GM18499 (cell line): ENCODE measurements around the gene POLR1F.
A peak's percentile ranks its signal among the peaks of the same experiment; 100 is the strongest.
"Not testable (repeated sequence)": the region's sequence is repeated elsewhere in the genome, so short reads cannot be mapped to it uniquely, and the experiment has no call there.

Experiments used
- ATAC-seq: cut with Tn5 transposase; IDR thresholded peaks from one replicate; pipeline ENCODE4 v1.9.1; 2021; ENCODE audit warnings: moderate number of reproducible peaks; ENCODE audit not compliant: insufficient read depth, unreplicated experiment

Gene POLR1F, protein sequence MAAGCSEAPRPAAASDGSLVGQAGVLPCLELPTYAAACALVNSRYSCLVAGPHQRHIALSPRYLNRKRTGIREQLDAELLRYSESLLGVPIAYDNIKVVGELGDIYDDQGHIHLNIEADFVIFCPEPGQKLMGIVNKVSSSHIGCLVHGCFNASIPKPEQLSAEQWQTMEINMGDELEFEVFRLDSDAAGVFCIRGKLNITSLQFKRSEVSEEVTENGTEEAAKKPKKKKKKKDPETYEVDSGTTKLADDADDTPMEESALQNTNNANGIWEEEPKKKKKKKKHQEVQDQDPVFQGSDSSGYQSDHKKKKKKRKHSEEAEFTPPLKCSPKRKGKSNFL

DNA sequence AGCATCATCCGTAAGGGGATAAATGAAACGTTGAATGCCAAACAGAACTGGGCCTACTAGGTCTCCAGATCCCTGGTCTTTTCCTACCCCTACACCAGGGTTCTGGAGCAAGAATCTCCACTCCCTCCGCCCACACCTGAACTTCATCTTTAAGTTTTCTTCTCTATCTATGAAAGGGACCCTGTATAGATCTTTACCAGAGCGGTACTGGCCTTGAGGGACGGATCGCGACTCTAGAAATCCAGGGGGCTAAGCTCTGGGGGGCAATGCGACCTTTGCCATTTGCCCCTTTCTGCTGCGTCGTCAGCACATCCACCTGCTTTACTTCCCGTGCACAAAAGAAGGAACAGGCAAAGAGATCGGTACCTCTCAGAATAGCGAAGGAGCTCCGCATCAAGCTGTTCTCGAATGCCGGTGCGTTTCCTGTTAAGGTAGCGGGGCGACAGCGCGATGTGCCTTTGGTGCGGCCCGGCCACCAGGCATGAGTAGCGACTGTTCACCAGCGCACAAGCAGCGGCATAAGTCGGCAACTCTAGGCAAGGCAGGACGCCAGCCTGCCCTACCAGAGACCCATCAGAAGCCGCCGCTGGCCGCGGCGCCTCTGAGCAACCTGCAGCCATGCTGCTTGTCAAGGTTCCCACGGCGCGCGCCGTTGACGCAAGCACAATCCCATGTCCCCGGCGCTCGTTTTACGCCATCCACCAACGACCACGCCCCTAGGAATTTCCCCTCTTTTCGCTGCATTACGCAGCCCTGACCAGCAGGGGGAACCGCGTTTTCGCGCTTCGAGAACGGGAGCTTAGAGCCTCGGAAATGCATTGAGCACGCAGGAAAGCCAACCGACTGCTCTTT, at the start of gene POLR1F:
POLR1F (minus strand) TSS at position 641 of the 852 bp plus-strand sequence; CDS start at position 620, 21 bp downstream.
- peak; percentile 87 for ATAC-seq

DNA sequence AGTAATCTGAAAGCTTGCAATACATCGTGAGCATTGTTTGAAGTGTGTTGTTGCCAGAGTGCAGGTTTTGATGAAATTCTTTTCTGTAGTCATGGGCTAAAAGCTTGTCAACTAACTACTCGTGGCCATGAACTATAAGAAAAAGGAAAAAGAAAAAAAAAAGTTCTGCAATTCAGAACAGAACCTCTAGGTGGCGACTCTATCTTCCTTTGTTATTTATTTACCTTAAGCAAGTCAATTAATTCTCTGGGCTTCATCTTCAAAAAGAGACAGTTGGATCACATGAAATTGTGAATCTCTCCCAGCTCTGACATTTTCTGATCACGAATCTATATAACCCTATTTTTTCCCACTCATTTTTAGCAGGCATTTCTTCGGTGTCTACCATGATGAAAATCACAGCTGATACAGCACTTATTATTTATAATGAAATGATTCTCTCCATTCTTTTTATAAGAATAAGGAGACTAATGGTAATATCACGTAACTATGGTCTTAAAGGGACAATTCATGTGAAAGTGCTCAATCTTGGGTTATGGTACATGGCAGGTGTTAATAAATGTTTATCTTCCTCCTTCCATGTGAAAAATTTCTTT, 45.8 kb upstream of the POLR1F start:
- ATAC-seq: no peak

DNA sequence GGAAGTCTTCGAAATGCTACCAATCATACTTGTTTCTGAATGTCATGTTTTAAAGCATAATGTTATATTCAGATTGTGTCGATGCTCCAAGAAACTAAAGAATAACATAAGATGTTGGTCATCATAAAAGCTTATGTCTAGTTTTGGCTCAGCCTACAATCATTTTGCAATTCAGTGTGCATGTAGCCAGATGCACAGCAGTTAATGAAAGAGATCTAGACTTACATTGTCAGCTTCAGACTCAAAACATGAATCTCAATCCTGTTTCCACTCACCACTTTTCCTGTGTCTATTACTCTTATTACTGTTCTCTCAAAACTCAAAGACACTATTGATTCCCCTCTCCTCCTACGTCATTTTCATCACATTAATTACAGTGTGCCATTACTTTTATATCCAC, 43.2 kb upstream of the POLR1F start:
- no peak for ATAC-seq

DNA sequence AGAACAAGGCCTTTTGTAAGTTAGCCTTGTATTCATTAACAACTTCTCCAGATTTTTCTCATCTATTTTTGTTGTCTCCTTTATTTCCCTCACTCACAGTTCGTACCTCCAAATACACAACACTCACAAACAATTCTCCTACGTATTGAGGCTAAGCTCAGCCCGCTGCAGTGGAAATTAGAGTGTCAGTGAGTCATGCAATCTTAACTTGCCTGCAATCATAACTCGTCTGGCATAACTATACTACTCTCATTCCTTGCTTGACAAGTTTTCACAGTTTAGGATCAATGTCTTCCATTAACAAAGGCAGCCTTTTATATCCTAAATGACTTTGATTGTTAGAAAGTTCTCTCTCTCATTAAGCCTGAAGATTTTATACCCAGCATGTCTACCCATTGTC, 40.8 kb upstream of the POLR1F start:
- no peak for ATAC-seq

DNA sequence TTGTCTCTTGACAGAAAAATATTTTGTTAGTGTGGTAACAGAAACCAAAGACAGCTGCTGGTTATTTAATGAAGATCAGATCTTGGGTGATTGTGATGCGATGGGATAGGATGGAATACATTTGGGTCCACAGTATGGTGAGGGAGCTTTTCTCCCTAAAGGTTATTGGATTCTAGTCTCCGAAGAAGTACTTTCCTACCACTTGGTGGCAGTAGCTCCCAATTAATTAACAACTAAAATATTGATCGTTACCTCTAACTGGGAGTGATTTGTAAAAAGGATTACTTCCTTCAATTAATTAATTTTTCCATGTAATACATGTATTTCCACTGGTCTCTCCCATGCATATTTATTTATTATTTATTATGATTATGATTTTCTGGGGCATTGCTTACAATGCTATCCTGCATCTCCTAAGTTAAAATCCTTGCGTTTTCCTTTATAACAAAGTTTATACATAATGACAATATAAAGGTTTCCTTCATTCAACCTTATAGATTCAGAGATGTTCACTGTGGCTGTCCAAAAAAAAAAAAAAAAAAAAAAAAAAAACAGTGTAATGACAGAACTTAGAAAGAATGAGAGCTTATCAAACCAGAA, 39.0 kb upstream of the POLR1F start:
- ATAC-seq: no peak

DNA sequence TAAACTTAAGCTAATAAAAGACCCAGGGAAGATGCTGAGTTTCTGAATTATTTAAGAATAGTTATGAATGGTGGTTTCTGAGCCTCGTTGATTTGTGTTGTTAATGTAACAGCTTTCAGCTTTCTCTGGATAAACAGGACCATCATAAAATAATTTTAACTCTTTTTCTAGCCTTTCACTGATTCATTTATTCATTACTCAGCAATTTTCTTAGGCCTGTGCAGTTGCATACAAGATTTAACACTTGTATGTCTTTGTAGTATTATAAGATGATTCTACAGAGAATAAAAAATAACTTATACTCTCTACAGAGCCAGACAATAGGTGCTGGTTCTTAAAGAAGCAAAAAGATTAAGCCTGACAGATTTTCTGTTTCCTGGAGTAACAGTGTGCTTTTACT, 35.2 kb upstream of the POLR1F start:
- ATAC-seq: no peak

DNA sequence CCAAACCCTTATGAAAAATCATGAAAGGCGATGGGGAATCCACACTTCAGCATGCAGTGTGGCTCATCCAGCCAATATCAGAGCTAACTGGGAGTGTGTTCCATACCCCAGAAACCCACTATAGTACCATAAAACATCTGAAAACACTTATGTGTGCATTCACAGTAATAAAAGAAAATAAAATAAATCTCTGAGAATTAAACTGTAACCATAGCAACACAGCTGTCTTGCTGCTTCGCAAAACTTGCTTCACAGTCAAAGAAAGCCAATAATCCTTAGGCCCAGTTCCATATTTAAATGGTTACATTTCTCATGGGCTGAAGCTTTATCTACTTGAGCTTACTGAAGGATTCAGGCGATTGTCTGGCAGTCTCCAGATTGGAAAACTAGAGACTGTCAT, 19.9 kb upstream of the POLR1F start:
- ATAC-seq: no peak

DNA sequence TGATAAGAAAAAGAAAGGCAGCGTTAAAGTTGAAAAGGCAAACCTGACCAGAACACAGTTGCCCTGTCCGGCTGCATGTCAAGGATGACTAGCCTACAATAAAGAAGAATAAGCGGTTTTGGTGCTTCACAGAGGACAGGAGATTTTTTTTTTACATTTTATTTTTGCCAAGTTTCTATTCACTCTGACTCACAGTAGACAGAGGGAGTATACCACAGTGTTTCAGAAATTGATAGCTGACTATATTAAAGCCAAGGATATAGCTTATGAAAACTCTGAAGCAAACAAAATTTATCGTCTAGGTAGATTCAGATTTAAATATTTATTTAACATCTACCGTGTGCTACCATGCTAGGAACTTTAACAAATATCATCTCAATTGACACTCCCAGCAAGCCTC, 16.9 kb upstream of the POLR1F start:
- no peak for ATAC-seq

DNA sequence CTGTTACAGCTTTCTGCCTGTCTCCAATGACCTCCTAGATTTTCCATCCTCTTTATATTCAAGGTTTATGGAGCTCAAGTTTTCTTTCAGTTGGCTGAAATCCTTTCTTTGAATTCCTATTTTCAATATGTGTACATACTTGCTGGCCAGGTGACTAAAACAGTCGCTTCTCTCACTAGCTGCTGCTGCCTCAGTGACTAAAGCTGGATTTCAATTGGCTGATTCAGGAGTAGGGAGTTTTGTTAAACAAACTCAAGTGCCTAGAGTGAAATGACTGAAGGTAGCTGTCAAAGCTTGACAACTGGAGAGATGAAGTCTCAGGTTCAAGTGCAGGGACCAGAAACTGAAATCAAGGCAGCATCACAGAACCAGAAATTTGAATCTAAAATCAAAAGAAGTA, 6.7 kb upstream of the POLR1F start:
- no peak for ATAC-seq

DNA sequence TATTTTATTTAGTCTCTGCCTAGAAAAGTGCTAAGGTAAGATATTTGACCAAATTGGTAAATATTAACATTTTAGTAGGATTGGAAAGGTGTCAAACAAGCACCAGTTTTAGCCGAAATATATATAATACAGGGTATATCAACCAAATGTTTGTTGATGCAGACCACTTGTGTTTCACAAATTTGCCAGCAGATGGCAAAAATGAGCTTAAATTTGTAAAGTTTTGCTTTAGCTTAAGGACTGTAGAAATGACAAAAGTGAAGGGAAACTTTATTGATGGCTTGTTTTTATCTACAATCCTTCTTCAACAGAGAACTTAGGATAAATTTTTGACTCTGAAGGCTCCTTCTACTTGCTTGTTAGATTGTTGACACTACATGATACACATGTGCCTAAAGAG, 4.8 kb upstream of the POLR1F start:
- ATAC-seq: no peak

DNA sequence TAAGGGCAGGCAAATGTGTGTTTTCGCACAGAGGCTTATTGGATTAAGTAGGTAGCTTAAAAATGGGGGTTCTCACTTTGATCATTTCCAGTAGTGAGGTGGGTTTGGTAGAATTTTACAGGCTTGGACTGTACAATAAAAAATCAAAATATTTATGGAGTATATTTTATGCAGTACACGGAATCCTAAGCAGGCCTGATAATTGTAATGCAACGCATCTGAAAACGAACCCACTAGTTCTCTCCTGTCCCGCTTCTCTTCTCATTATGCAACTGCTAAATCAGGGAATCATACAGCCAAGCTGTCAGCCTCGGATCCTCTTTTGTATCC, 377 bp upstream of the POLR1F start:
- ATAC-seq: peak; percentile 0

DNA sequence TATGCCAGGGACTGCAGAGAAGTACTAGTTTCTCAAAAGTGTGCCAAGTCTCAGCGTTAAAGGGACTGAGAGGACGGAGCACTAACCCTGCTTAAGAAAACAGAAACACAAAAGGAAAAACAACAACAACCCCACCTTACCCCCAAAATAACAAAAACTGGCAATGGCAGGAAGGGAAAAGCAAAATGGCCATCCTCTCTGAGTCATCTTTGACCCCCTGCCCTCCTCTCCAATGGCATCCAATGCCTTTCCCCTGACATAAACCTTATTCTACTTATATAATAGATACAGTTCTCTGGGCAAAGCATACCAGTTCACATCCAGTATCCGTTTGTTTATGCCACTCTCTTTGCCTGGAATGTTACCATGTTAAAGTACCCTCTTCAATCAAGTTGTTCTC, 1.6 kb downstream of the POLR1F start:
- ATAC-seq: no peak

DNA sequence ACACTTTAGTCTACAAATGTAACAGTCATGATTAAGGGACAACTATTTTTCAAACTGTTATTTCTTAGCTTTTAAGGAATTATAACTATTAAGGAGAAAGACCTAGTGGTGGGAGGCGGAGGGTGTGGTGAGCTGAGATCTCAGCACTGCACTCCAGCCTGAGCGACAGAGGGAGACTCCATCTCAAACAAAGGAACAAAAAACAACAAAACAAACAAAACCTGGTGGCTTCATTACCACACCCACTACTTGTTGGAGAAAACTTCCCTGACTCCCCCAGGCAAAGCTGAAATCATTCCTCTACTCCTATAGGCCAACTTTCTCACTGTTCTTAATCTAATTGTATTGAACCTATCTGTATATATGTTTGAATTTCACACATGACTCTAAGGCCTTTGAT, 3.2 kb downstream of the POLR1F start:
- no peak for ATAC-seq

DNA sequence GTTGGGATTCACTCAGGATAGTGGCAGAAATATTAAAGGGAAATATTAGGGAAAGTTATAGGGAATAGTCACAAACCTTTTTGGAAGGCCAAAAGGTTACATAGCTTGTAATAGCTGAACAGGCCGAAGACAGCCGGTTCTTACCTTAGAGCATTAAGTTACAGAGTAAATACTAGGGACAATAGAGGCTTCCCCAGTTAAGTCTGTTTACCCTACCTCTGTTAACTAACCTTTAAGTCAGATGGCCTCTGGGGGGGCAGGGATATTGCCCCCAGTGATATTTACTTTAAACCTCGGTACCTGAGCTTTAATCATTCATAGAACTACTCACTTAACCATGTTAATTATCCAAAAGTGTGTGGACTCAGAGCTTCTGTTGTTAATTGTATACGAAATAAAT, 7.4 kb downstream of the POLR1F start:
- no peak for ATAC-seq

DNA sequence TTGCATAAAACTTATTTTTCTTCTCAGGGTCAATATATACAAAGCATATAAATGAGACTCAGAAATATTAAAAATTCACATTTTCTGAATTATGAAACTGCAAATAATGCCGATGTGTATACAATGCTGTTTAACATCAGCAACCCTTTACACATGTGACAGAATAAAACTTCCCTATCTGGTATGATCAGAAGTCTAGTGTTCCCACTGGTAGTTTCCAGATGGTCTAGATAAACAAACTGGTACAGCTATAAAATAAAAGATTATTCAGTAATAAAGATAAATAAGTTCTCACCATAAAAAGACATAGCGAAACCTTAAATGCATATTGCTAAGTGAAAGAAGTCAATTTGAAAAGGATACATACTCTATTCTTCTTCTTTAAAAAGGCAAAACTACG, 7.9 kb downstream of the POLR1F start:
- ATAC-seq: no peak

DNA sequence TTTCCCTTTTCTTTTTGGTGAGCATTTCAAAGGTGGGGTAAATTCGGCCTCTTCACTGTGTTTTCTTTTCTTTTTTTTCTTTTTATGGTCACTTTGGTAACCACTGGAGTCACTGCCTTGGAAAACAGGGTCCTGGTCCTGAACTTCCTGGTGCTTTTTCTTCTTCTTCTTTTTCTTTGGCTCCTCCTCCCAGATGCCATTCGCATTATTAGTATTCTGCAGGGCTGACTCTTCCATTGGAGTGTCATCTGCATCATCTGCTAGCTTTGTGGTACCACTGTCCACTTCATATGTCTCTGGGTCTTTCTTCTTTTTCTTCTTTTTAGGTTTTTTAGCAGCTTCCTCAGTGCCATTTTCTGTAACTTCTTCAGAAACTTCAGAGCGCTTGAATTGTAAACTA, 10.5 kb downstream of the POLR1F start:
- no peak for ATAC-seq

DNA sequence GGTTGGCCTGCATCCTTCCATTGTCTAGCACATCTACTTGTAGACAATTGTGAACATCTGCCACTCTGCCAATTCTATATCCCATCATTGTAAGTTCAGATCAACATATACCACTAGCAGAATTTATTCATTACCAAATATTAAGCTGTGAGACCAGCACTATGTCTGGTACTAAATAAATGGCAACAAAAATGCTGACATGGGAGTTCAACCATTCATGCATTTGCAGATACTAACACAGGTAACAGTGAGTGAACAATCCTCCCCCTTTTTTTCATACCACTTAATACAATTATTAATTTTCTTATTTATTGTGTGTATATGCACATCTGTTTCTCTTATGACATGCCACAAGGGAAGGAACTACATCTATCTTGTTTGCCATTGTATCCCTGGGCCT, 11.9 kb downstream of the POLR1F start:
- no peak for ATAC-seq

DNA sequence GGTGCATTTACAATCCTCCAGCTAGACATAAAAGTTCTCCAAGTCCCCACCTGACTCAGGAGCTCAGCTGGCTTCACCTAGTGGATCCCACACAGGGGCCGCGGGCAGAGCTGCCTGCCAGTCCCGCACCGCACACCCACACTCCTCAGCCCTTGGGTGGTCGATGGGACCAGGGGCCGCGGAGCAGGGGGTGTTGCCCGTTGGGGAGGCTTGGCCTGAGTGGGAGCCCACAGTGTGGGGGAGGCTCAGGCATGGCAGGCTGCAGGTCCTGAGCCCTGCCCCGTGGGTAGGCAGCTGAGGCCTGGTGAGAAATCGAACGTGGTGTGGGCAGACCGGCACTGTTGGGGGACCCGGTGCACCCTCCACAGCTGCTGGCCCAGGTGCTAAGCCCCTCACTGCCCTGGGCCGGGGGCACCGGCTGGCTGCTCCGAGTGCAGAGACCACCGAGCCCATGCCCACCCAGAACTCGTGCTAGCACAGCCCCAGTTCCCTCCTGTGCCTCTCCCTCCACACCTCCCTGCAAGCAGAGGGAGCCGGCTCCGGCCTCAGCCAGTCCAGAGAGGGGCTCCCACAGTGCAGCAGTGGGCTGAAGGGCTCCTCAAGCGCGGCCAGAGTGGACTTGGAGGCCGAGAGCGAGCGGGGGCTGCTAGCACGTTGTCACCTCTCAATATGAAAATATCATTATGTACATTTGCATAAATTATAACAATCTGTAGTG, 16.6 kb downstream of the POLR1F start:
- no peak for ATAC-seq

DNA sequence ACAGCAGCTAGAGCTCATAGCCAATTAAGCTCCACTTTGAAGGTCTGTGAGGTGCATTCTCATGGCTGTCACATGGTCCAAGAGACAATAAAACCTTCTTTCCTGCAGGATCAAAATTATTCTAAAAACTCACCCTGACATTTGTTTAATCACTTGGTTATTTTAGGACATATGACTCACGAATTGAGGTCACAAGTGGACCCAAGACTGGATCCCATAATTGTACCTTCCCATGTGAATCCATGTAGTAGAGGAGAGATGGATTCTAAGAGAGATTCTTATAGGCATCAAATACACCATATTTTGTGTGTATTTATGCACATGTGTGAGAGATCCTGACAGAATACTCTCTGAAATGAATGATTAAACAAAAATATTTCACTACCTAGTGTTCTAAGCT, 18.1 kb downstream of the POLR1F start:
- ATAC-seq: no peak

DNA sequence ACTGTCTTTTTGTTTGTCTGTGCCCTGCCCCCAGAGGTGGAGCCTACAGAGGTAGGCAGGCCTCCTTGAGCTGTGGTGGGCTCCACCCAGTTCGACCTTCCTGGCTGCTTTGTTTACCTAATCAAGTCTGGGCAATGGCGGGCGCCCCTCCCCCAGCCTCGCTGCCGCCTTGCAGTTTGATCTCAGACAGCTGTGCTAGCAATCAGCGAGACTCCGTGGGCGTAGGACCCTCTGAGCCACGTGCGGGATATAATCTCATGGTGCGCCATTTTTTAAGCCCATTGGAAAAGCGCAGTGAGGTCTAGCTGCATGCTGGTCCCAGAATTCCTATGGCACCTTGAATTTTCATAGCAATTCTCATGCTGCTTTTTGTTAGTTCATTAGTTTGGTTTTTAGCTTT, 19.7 kb downstream of the POLR1F start:
- ATAC-seq: not testable (repeated sequence)
